T-helper 2 cell (primary cell): ENCODE results near the gene TAAR8.
"Not testable (repeated sequence)": the region's sequence is repeated elsewhere in the genome, so short reads cannot be mapped to it uniquely, and the experiment has no call there.

Experiments
- DNase-seq, 5 experiments: peaks; one replicate each; pipeline versions ENCODE4 v3.0.0 to v3.0.0-alpha.2; 2012 to 2022

TAAR8 gene

DNA sequence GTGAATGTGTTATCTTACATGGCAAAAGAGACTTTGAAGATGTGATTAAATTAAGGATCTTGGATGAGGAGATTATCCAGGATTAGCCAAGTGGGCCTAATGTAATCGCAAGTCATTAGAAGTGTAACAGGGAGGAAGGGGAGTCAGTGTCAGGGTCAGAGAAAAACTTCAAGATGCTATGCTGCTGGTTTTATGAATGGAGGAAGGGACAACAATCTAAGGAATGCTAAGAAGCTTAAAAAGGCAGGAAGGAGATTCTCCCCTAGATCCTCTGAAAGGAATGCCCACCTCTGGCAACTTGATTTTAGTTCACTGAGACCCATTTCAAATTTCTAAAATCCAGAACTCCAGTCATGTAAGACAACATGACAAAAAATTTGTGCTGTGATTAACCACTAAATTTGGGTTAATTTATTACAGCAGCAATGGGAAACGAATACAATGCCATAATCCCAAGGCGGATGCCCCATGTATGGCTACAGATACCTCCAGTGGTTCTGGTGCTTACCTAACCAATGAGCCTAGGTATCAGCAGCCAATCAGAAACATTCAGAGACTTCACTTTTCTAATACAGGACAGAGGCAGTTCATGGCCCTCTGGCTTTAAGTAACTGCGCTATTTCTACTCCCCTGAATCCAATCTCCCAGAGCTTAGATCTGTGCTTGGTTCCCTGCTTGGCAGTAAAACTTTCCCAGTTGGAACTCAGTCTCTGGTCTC is 3.6 kb upstream of the TAAR8 start:
- DNase-seq = no peak

DNA sequence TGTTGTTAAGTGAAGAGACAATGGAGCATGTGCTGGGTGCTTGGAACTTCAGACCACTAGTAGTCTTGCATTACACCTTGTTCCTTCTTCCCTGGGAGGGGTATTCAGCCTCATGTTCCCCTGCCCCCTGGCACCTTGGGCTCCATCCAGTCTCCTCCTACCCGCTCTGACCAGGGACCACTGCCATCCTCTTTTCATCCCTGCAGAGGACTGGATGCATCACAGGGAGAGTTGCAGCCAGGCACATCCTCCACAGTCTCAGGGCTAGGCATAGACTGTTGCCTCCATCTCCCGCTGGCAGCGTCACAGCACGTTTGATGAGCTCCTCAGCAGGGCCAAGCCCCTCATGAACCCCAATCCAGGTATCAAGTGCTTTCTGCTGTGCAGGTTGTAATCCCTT is 1.3 kb upstream of the TAAR8 start:
- DNase-seq = no peak

DNA sequence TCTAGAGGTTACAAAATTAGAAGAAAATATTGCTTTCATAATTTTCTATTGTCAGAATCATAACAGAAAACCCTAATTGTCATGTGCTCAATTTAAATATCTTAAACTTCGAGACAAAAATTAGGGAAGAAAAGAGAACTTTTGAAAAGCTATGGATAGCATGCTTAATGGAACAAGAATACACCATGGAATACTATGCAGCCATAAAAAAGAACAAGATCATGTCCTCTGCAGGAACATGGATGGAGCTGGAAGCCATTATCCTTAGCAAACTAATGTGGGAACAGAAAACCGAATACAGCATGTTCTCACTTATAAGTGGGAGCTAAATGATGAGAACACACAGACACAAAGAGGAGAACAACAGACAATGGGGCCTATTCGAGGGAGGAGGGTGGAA is 7.6 kb downstream of the TAAR8 start:
- DNase-seq = not testable (repeated sequence)

DNA sequence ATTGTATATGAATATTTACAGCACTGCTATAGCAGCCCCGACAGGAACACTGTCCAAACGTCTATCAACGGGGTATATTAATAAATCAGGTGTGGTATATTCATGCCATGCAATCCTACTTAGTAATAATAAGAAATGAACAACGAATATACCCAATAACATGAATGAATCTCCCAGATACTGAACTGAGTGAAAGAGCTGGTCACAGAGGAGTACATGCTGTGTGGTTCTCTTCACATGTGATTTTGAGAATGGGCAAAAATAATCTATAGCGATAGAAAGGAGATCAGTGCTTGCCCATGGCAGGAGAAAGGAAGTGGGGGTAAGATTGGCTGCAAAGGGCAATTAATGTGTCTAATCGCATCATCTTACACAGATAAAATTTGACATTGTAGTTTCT is 13.9 kb downstream of the TAAR8 start:
- DNase-seq = no peak

DNA sequence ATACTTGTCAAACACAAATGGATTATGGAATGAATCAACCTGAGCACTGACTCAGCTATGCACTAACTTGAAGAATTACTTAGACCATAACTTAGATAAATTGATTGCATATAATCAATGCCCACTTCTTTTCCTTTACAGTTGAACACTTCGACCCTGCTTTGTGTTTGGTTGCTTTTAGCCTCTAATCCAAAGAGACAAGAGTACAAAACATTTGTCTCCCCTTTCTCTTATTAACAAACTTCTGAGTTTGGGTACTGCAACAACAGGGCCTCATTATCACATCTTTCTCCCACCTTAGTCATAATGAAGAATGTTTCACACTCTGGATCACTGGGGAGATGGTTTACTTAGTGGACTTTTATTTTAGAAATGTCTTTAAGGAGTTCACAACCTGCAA is 15.1 kb downstream of the TAAR8 start:
- DNase-seq = no peak

DNA sequence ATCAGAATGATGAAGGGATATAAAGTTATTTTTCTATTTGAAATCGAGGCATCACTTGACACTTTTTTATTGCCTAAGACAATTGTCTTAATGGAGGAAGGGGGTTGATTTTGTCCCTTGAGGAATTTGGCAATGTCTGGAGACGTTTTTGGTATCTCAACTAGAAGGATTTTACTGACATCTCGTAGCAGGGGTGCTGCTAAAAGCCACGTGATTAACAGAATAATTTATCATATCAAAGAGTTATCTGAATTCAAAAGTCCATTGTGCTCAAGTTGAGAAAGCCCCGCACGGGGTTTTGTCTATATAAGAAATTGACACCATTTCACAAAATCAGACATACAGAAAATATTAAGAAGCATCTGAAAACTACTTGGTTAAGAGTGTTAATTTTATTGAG is 16.1 kb downstream of the TAAR8 start:
- no peak for DNase-seq

DNA sequence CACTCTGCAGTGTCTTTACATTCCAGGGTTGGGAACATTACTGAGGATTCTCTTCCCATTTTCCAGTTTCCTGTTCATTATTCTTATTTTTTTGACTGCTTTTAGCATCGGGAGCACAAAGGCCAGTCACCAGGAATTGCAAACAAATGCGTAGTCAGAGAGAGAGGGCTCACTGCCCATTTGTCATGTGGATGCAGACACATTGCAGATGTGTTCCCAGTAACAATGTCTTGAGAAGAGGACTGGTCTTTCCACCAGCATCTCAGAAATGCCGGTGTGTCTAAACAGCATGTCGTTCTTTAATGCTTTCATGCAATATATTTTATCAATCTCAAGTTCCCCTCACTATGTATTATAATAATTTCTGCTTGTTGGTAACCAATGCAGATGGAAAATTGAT is 16.7 kb downstream of the TAAR8 start:
- DNase-seq = no peak

DNA sequence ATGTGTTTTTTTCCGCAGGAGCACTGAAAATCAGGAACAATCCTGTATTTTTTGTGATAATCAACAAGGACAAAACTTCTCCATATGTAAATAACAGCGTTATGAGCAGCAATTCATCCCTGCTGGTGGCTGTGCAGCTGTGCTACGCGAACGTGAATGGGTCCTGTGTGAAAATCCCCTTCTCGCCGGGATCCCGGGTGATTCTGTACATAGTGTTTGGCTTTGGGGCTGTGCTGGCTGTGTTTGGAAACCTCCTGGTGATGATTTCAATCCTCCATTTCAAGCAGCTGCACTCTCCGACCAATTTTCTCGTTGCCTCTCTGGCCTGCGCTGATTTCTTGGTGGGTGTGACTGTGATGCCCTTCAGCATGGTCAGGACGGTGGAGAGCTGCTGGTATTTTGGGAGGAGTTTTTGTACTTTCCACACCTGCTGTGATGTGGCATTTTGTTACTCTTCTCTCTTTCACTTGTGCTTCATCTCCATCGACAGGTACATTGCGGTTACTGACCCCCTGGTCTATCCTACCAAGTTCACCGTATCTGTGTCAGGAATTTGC is 17.8 kb downstream of the TAAR8 start, which contains the start of gene TAAR6:
TSS of gene TAAR6 (plus strand) at position 102 of the 557 bp plus-strand sequence. CDS start at position 102, 0 bp downstream.
- no peak for DNase-seq

DNA sequence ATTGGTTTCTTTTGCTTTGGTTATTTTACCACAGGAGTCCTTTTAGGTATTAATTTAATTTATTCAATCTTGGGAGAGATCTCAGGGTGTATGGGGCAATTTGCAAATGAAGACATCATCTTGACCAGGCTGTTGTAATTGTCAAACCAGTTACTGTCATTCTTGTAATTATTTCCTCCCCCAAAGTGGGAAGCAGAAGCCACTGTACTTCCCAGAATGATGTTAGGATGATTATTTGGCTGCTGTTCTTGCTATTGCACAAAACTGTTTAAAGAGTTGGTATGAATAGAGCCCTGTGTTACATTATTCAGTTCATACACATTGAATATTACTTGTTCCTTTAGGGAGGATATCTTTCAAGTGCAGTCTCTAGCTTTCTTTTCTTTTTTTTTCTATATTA is 19.3 kb downstream of the TAAR8 start:
- no peak for DNase-seq

DNA sequence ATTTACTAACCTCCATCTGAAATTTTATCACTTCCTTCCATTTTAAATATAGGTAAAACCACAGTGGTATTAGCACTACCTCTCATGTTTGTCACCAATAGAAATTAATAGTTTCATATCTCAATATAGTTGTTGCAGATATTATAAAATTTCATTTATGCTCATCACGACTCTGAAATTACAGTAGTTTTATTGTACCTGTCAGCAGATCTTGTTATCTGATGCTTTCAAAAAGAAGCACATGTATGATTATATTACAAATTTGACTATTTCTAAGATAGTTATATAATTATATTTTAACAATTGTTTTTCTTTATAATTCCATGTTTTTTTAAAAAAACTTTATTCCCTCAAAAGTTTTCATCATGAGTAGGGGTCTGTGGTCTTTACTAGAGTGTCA is 32.2 kb downstream of the TAAR8 start:
- no peak for DNase-seq

DNA sequence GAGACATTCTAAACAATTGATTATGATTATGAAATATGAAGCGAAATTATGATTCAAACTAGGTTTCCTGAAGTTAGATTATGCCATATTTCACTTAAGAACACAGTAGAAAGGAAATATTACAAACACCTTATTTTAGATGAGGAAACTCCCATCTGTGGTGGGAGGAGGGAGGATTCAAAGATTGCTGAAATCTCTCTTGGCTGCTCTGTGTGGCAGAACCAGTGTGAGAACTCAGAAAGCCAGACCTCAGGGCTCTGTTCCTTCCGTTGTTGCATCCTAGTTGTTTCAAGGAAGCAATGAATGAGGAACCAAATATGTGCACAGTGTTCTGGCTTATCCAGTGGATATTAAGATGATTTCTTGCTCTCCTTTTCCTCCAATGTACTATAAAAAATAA is 35.0 kb downstream of the TAAR8 start:
- no peak for DNase-seq

DNA sequence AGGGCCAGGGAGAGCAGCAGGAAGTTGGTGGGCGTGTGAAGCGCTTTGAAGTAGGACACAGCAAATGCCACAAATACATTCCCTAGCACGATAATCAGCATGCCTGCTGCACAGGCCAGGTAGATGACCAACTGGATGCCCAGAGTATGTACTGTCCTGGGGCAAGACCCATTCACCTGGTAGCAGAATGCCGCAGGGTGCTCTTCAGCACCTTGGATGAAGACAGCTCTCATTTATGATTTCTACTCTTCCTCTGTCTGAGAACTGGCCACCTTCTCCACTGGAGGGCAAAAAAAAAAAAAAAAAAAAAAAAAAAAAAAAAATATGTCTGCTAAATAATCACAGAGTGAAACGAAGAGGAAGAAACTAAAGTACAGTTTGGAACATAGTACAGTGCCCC is 37.0 kb downstream of the TAAR8 start, which contains the start of gene TAAR5:
TSS of gene TAAR5 (minus strand) at position 288 of the 400 bp plus-strand sequence. CDS start at position 233, 55 bp downstream.
- no peak for DNase-seq

DNA sequence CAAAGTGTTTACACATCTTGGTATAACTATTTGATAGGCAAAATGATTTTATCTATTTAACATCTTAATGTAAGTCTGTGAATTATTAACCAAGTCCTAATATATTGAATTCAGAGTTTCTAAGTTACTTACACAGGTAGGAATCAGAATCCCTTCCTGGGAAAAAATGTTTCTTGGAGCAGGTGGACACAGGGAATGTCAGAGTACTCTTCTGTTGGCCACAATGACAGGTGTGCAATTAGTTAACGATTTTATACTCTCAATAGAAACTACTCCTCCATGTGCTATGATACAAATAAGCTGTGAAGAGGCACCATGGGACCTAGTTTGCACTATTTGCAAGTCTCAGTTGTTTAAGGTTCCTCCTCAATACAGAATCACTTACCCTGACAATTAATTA is 37.9 kb downstream of the TAAR8 start:
- DNase-seq = no peak

DNA sequence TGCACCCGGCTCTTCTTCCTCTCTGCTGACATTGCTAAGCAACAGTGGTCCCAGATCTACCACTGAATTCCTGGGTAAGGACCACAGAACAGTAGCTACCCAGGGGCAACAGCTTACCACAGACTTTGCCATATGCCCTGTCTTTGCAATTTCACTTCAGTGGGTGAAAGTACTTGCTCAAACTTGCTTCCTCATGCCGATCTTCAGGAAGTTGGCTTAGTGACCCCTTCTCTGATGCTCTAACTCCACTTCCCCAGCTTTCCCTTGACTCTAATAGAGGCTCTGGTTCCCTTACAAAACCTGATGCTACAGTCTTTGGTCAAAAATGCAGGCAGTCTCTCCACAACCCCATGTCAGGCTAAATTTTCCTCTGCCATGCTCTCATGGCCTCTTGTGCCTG is 40.4 kb downstream of the TAAR8 start:
- peak in 1 of 5 experiments; percentile 24 for DNase-seq

DNA sequence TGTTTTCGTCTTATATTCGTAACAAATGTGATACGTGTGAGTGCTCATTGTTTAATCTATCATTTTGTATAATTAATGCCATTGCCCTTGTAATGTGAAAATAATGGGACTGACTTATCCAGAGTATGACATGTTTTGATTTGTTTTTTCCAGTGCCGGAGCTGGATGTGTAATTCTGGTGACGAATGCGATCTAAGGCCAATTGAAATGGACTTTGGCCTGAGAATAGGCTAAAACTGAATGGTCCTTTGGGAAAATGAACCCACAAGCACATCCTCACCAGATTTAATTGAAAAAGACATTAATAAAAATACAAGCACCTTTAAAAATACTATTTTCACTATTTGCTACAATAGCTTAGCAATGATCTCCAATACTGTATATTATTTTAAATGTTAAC is 43.7 kb downstream of the TAAR8 start:
- no peak for DNase-seq

DNA sequence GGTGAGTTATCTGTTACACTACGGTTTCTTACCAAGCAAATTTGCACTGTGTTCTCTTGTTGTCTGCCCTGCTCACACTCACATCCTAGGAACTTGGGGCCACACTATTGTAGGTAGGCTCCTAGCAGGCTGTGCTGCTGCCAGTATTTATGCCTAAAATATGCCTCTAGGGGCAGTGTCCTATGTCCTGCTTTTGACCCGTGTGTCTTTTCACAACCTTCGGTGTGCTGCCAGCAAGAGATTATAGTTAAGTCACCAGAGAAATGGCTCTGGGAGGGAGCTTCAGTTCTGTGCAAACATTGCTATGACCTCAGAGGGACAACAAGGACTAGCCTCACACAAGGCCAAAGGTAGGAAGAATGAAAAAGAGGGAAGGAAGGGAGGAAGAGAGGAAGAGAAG is 46.0 kb downstream of the TAAR8 start:
- DNase-seq = peak in 1 of 5 experiments; percentile 19

DNA sequence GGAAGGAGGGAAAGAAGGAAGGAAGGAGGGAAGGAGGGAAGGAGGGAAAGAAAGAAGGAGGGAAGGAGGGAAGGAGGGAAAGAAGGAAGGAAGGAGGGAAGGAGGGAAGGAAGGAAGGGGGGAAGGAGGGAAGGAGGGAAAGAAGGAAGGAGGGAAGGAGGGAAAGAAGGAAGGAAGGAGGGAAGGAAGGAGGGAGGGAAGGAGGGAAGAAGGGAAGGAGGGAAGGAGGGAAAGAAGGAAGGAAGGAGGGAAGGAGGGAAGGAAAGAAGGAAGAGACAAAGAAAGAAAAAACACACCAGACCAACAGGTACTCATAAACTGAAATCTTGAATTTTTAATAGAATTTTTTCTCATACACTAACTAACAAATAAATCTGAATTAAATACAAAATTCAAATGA is 48.4 kb downstream of the TAAR8 start:
- not testable (repeated sequence) for DNase-seq
